ENCODE measurements around the gene TTPAL. TPM values are rescaled to one million over a fixed set of nuclear protein-coding genes. Genes with fewer than 3 reads are reported as not detected.

The TTPAL gene
- total RNA-seq, 1 experiment from 2014 or later: 20.4 TPM

- H3K27me3 ChIP-seq (ENCODE audit: insufficient read depth, low read length): no peaks in the 10 kb centered on the region
- H3K4me3 ChIP-seq (replicated peaks in 1 of 2; ENCODE audit: low read depth in 1 of 2, low read length in 2 of 2): peak within 1 kb of the TSS; percentile 95 to 99
- CTCF ChIA-PET: interaction anchor here (0.6 to 1.0 kb wide), 2 partner anchors 88 to 304 kb away, joined by 3 read pairs; no protein-coding TSS in a partner anchor
- TSS peak; percentile 59 for BruUV-seq (replicated peaks)
- POLR2A ChIA-PET: interaction anchor here (1.0 kb wide), 1 partner anchor 24 kb away, joined by 3 read pairs; no protein-coding TSS in a partner anchor
- H3K4me2 ChIP-seq (ENCODE audit: low read length): peak within 1 kb of the TSS; percentile 86
- H3K9me2 ChIP-seq (ENCODE audit: insufficient read depth): no peaks in the 10 kb centered on the region
- no peaks in the 10 kb centered on the region for H4K20me1 ChIP-seq (ENCODE audit: insufficient read depth)
- H3K27ac ChIP-seq (ENCODE audit: low read depth, low read length): peak within 1 kb of the TSS; percentile 79
- ATAC-seq (peak; percentile 99), DNase-seq (ENCODE audit: low read depth, low spot score) (peak; percentile 78)
- no peaks in the 10 kb centered on the region for H3K36me3 ChIP-seq (ENCODE audit: control insufficient read depth in 1 of 2, insufficient read depth in 2 of 2, low read length in 2 of 2)
- intact Hi-C loops (cut with micrococcal nuclease): no loop called here
- RAD21 ChIA-PET (ENCODE audit: low non-redundant PET in 1 of 2, low total read pairs in 2 of 2, uncharacterized antibody in 2 of 2, unreplicated experiment in 2 of 2): no interaction called here
- H3K79me2 ChIP-seq (ENCODE audit: insufficient read depth, low read length): peaks cover 49% of the 10 kb centered on the region
- H3K4me1 ChIP-seq (ENCODE audit: control insufficient read depth in 1 of 2, insufficient read depth in 2 of 2, low read length in 2 of 2): peaks cover 7 to 28% of the 10 kb centered on the region in 2 experiments
- H3K9ac ChIP-seq (ENCODE audit: low read length): peak within 1 kb of the TSS; percentile 82
- no peaks in the 10 kb centered on the region for H3K9me3 ChIP-seq (ENCODE audit: control insufficient read depth in 1 of 2, insufficient read depth in 1 of 2, low read depth in 1 of 2, low read length in 2 of 2)
- peak within 1 kb of the TSS; percentile 91 for H2AFZ ChIP-seq (ENCODE audit: low read depth, low read length, poor library complexity, severe bottlenecking)
- TF ChIP-seq JUND (IDR thresholded peaks at IDR 0.05) (no peak), EZH2phosphoT487 (IDR thresholded peaks at IDR 0.05; ENCODE audit: borderline replicate concordance) (no peak), EGR1 (IDR thresholded peaks at IDR 0.05; ENCODE audit: low read depth) (peak; percentile 31; the same call in 1 of the 2 replicates), POLR2AphosphoS5 (IDR thresholded peaks at IDR 0.05; ENCODE audit: low read depth, low read length) (peak; percentile 81), YY1 (IDR thresholded peaks at IDR 0.05; ENCODE audit: extremely low read depth, insufficient replicate concordance, low read depth, low read length) (peak; percentile 70), FOSL1 (IDR thresholded peaks at IDR 0.05; ENCODE audit: low read depth) (no peak; the same call in 1 of the 2 replicates), MAX (IDR thresholded peaks at IDR 0.05) (peak; percentile 66; the same call in 1 of the 2 replicates), ZFX (IDR thresholded peaks at IDR 0.05) (peak; percentile 85), ZNF274 (IDR thresholded peaks at IDR 0.05; ENCODE audit: low read depth, low read length) (no peak), TCF7L2 (IDR thresholded peaks at IDR 0.05; ENCODE audit: borderline replicate concordance, extremely low read depth, insufficient read depth, insufficient read length) (no peak), EZH2 (IDR thresholded peaks at IDR 0.05) (no peak), CEBPB (IDR thresholded peaks at IDR 0.05; ENCODE audit: low read depth) (no peak), SIN3A (IDR thresholded peaks at IDR 0.05; ENCODE audit: low read depth) (peak; percentile 72), CBX3 (IDR thresholded peaks at IDR 0.05; ENCODE audit: low read depth) (no peak), SP1 (IDR thresholded peaks at IDR 0.05; ENCODE audit: low read depth) (peak; percentile 66), ELF1 (IDR thresholded peaks at IDR 0.05; ENCODE audit: borderline replicate concordance, low read depth) (peak; percentile 26; the same call in 1 of the 2 replicates), SRF (IDR thresholded peaks at IDR 0.05; ENCODE audit: low read depth) (no peak)
- TF ChIP-seq, protein P1, sequence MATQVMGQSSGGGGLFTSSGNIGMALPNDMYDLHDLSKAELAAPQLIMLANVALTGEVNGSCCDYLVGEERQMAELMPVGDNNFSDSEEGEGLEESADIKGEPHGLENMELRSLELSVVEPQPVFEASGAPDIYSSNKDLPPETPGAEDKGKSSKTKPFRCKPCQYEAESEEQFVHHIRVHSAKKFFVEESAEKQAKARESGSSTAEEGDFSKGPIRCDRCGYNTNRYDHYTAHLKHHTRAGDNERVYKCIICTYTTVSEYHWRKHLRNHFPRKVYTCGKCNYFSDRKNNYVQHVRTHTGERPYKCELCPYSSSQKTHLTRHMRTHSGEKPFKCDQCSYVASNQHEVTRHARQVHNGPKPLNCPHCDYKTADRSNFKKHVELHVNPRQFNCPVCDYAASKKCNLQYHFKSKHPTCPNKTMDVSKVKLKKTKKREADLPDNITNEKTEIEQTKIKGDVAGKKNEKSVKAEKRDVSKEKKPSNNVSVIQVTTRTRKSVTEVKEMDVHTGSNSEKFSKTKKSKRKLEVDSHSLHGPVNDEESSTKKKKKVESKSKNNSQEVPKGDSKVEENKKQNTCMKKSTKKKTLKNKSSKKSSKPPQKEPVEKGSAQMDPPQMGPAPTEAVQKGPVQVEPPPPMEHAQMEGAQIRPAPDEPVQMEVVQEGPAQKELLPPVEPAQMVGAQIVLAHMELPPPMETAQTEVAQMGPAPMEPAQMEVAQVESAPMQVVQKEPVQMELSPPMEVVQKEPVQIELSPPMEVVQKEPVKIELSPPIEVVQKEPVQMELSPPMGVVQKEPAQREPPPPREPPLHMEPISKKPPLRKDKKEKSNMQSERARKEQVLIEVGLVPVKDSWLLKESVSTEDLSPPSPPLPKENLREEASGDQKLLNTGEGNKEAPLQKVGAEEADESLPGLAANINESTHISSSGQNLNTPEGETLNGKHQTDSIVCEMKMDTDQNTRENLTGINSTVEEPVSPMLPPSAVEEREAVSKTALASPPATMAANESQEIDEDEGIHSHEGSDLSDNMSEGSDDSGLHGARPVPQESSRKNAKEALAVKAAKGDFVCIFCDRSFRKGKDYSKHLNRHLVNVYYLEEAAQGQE (IDR thresholded peaks at IDR 0.05; ENCODE audit: low read depth): no peak
- TF ChIP-seq, protein P2, sequence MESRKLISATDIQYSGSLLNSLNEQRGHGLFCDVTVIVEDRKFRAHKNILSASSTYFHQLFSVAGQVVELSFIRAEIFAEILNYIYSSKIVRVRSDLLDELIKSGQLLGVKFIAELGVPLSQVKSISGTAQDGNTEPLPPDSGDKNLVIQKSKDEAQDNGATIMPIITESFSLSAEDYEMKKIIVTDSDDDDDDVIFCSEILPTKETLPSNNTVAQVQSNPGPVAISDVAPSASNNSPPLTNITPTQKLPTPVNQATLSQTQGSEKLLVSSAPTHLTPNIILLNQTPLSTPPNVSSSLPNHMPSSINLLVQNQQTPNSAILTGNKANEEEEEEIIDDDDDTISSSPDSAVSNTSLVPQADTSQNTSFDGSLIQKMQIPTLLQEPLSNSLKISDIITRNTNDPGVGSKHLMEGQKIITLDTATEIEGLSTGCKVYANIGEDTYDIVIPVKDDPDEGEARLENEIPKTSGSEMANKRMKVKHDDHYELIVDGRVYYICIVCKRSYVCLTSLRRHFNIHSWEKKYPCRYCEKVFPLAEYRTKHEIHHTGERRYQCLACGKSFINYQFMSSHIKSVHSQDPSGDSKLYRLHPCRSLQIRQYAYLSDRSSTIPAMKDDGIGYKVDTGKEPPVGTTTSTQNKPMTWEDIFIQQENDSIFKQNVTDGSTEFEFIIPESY (IDR thresholded peaks at IDR 0.05; ENCODE audit: extremely low read depth, insufficient replicate concordance, low read length): no peak
- TF ChIP-seq, protein P3, sequence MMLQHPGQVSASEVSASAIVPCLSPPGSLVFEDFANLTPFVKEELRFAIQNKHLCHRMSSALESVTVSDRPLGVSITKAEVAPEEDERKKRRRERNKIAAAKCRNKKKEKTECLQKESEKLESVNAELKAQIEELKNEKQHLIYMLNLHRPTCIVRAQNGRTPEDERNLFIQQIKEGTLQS (IDR thresholded peaks at IDR 0.05): no peak
Observed at GRCh38 chr20:44521484-44522481, 46.1 kb downstream of the TTPAL start, which contains the start of gene SERINC3. TSS of gene SERINC3 (minus strand) at chr20:44522070. CDS start at chr20:44521951, 119 bp downstream.

All from HCT116 (cell line).